Lower leg skin (tissue), 4 donors: ENCODE data around the gene TTC24. TPM values are rescaled to one million over a fixed set of nuclear protein-coding genes. Genes with fewer than 3 reads are reported as not detected.

Experiments used
- DNase-seq, 2 donors: peaks; one replicate each; pipeline ENCODE4 v3.0.0-alpha.2; 2019; ENCODE audit warnings: low spot score in 2 of 2
- H3K4me3 ChIP-seq: fragments of 200-600 bp; sonication (generic); 2 replicates; pipeline ENCODE4 v1.5.1; 2017; ENCODE audit warnings: mild to moderate bottlenecking, low read depth; ENCODE audit not compliant: poor library complexity, severe bottlenecking
- CTCF ChIP-seq, 3 donors: fragments of 450-650 bp; IDR thresholded peaks; one replicate each; pipeline ENCODE4 v1.5.1; 2016; ENCODE audit warnings: antibody characterized with exemption in 3 of 3, mild to moderate bottlenecking in 3 of 3, moderate library complexity in 2 of 3
- POLR2A ChIP-seq, 2 donors: fragments of 450-650 bp; IDR thresholded peaks; one replicate each; pipeline ENCODE4 v1.6.1; 2016 to 2017; ENCODE audit warnings: antibody characterized with exemption in 2 of 2, mild to moderate bottlenecking in 1 of 2, moderate library complexity in 1 of 2
- WGBS, 2 donors: methylation state at CpG; one replicate each; pipeline ENCODE4 v1.1.5; 2018; 5-methylcytosine and 5-hydroxymethylcytosine counted together
- intact Hi-C: fragments of 100-400 bp; cut with DNase I; formaldehyde crosslinking; loops from one replicate; pipeline ENCODE4 v1.15.0; 2023; ENCODE audit warnings: low total_unique reads
- total RNA-seq, 4 donors: library from RNA; depleted of rRNA; stranded (reverse); fragments of >200 nt; gene quantifications; one replicate each; pipeline ENCODE4 v1.1.0, GENCODE V29; 2016

The TTC24 gene
- total RNA-seq, 4 donors from 2014 or later = 0.19 TPM; not detected in 3

DNA sequence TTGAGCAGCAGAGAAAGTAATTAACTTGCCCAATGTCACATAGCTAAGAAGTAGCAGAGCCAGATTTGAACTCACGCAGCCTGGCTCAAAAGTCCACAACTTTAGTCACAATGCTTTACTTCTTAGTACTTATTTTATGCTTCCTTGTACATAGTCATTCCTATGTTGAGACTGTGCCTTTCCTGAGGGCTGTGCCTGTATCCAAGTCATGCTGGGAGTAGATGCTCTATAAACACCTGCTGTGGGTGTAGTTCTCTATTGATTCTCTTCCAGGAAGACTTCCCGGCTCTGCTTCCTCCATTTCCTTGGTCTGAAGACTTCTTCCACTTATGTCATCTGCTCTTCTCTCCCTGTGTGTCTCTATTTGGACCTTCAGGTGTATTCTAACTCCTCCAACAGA, 23.8 kb upstream of the TTC24 start:
- intact Hi-C loops = no loop called here
- DNase-seq = no peak
- TF ChIP-seq POLR2A (IDR thresholded peaks at IDR 0.05) = no peak
- TF ChIP-seq CTCF (IDR thresholded peaks at IDR 0.05) = no peak
- whole genome bisulfite sequencing, 2 donors = 63 to 66% methylated on average over 2 of the region's 2 CpGs
- no peak overlapping the region for H3K4me3 ChIP-seq

DNA sequence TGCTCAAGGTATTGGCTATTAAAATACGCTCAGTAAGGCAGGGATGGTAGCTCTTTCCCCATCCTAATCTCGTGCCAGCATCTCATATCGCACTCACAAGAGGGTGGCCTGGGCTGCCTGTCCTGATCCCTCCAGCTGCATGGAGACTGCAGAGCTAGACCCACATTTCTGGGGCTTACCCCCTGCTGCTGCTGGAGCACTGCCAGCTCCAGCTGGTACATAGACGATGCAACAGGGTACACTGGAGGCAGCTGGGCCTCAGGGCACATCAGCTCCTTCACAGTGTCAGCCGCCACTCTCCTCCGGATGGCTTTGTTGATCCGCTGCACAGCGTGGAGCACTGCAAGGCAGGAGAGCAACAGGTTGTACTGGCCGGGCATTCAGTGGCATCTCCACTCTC, 23.2 kb upstream of the TTC24 start:
- no peak overlapping the region for H3K4me3 ChIP-seq
- intact Hi-C loops = no loop called here
- TF ChIP-seq CTCF (IDR thresholded peaks at IDR 0.05) (no peak), POLR2A (IDR thresholded peaks at IDR 0.05) (no peak)
- 83 to 84% methylated on average over 8 to 9 of the region's 9 CpGs for WGBS, 2 donors
- DNase-seq = no peak

DNA sequence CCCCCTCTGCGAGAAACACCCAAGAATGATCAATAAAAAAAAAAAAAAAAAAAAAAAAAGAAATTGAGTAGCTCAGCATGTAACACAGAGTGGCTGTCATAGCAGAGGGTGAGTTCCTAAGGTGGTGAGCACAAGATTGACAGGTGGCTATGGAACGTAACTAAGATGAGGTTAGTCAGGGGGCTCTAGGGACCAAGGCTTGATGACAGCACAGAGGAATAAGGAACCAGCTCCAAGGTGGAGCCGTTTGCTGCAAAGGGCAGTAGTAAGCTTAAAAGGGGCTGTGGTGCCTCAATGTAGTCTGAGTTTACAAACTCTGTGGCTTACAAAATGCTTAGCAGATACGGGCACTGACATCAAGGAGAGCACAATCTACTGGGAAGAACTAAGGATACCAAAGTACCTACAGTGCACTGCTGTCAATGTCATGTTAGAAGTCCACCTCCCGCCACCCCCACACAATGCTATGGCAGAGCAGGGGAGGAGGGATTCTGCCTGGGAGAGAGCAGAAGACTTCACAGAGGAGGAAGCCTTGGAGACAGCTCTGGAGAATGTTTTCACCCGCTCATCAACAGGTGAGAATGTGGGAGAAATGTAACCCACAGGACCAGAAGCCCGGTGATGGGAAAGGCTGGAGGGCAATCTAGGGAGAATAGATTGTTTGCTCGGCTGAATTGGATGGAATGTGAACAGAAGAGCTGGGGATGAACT, 20.3 kb upstream of the TTC24 start:
- intact Hi-C loops = no loop called here
- 77 to 84% methylated on average over 7 of the region's 8 CpGs for WGBS, 2 donors
- TF ChIP-seq CTCF (IDR thresholded peaks at IDR 0.05) = no peak
- no peak for TF ChIP-seq POLR2A (IDR thresholded peaks at IDR 0.05)
- no peak overlapping the region for H3K4me3 ChIP-seq
- DNase-seq = no peak

DNA sequence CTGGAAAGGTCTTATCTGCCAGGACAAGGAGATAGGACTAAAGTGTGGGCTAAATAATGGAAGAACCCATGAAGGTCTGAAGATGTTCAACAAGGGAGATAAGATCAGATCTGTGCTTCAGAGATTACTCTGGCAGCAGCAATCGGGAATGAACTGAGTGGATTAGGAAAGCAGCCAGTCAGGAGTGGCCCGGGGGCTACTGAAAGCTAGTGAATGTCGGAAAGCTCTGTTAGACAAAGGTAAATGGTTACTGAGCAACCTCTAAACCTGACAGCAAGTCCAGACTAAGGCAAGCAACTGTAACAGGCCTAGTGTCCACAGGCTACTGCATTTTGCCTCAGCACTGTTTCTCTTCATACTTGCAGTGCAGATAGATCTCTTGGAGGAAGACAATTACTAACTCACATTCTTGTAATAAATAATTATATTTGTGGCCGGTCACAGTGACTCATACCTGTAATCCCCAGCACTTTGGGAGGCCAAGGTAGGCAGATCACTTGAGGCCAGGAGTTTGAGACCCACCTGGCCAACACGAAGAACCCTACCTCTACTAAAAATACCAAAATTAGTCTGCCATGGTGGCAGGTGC, 19.6 kb upstream of the TTC24 start:
- TF ChIP-seq CTCF (IDR thresholded peaks at IDR 0.05) (no peak), POLR2A (IDR thresholded peaks at IDR 0.05) (no peak)
- intact Hi-C loops = no loop called here
- no peak overlapping the region for H3K4me3 ChIP-seq
- no peak for DNase-seq
- whole genome bisulfite sequencing, 2 donors = 48 to 50% methylated on average over 5 of the region's 5 CpGs

DNA sequence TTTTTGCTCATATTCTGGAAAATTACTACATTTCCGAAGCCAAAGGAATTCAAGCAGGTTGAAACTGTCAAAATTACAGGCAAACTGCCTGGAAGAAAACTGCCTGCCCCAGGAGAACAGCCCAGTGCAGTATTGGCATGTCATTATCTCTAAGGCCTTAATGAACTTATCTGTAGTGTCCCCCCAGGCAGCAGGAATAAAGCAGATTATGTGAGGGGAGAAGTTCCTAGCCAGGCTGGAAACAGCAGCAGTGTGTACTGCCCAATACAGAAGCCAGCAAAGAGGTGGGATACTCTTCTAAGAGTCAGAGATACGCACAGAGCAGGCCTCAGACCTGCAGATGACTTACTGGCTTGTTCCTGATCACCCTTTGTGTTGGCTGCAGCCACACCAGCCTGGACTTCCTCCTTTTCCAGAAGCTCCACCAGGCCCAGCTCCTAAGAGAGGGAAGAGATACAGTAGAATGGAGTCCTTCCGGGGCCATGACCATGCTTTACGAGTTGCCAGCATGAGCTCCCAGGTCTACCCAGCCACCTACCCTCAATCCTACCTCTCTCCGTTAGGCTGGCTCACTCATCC, 18.8 kb upstream of the TTC24 start:
- no peak overlapping the region for H3K4me3 ChIP-seq
- no peak for DNase-seq
- 68 to 78% methylated on average over 5 of the region's 5 CpGs for WGBS, 2 donors
- intact Hi-C loops = no loop called here
- TF ChIP-seq POLR2A (IDR thresholded peaks at IDR 0.05) = no peak
- TF ChIP-seq CTCF (IDR thresholded peaks at IDR 0.05) = no peak
